ENCODE data around the gene CHGA. TPM values are rescaled to one million over a fixed set of nuclear protein-coding genes. Genes with fewer than 3 reads are reported as not detected.

CHGA gene
- polyA plus RNA-seq, 3 donors: 0.67 to 41.3 (median 16.5) TPM

Other genes with a start within 250 kb of the CHGA start
- 100 to 1,000 TPM in 1 of 3 donors, 10 to 100 TPM in 2; 26.9 to 115 (median 59.0) TPM for gene LGMN, start 174.5 kb upstream of the CHGA start, polyA plus RNA-seq
- 10 to 100 TPM; 15.4 to 43.7 (median 18.9) TPM for gene GOLGA5, start 128.8 kb upstream of the CHGA start, polyA plus RNA-seq
- 100 to 1,000 TPM in 1 of 3 donors, 10 to 100 TPM in 2; 26.6 to 147 (median 29.9) TPM for gene ITPK1, start 192.8 kb downstream of the CHGA start, polyA plus RNA-seq